ENCODE results near the gene NCOR1. TPM values are rescaled to one million over a fixed set of nuclear protein-coding genes. Genes with fewer than 3 reads are reported as not detected.

The NCOR1 gene
- total RNA-seq, 1 donor from 2014 or later, result 123 TPM

DNA sequence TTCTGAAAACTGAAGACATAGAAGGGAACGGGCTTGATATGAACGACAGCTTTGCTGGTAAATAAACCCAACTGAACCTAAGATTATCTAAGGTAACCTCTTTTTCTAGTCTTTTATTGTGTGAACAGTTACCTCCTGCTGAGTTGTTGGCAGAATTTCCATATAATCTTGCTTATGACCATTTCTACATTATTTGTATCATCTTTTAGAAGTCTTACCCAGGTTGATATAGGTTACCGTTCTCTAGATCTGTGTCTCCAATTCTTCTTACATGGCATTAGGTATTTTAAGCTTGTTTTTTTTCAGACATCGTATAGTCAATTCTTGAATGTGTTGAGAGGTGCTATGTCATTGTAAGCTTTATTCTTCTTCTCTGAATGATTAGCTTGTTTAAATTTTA lies 191.5 kb downstream of the NCOR1 start:
- peaks cover 49% of the 10 kb centered on the region for H3K4me1 Mint-ChIP-seq (ENCODE audit: low read depth)
- H3K4me3 Mint-ChIP-seq, result no peak overlapping the region
- no peak for DNase-seq (ENCODE audit: low spot score)
- H3K36me3 Mint-ChIP-seq (ENCODE audit: low read depth), result peaks cover 57% of the 10 kb centered on the region
- H3K9me3 Mint-ChIP-seq, result no peaks in the 10 kb centered on the region
- no peaks in the 10 kb centered on the region for H3K27me3 Mint-ChIP-seq (ENCODE audit: insufficient read depth)
- intact Hi-C loops (cut with micrococcal nuclease), result loop anchor here (10.0 kb wide), 1 partner anchor 391 kb away; the partner anchor contains the start of gene TRPV2
- H3K27ac Mint-ChIP-seq, result no peak overlapping the region

DNA sequence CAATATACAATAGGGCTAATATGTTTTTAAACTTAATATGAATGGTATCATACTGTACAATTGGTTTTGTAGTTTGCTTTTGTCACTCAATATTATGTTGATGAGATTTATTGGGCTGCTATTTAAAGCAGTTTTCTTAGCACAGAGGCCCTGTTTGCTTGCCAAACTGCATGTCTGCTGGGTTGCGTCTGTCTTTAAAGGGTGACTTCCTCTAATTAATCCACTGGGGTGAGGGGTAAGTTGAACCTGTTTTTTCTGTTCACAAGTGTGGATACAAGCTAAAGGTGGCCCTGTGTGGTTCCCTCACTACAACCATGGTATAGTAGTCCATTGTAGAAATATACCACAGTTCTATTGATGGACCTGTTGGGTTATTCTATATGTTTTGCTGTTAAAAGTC lies 196.0 kb downstream of the NCOR1 start:
- H3K36me3 Mint-ChIP-seq (ENCODE audit: low read depth), result peaks cover 37% of the 10 kb centered on the region
- H3K27me3 Mint-ChIP-seq (ENCODE audit: insufficient read depth), result no peaks in the 10 kb centered on the region
- no peaks in the 10 kb centered on the region for H3K9me3 Mint-ChIP-seq
- no peak overlapping the region for H3K27ac Mint-ChIP-seq
- H3K4me1 Mint-ChIP-seq (ENCODE audit: low read depth), result peaks cover 23% of the 10 kb centered on the region
- no peak for DNase-seq (ENCODE audit: low spot score)
- intact Hi-C loops (cut with micrococcal nuclease), result no loop called here
- H3K4me3 Mint-ChIP-seq, result no peak overlapping the region

GRCh38 chr17:16013943-16014407 lies 201.4 kb downstream of the NCOR1 start:
- H3K27me3 Mint-ChIP-seq (ENCODE audit: insufficient read depth), result no peaks in the 10 kb centered on the region

GRCh38 chr17:16007439-16007838 lies 207.9 kb downstream of the NCOR1 start:
- intact Hi-C loops (cut with micrococcal nuclease), result loop anchor here (1.0 kb wide), 1 partner anchor 20 kb away; no protein-coding TSS in a partner anchor
- no peak for DNase-seq (ENCODE audit: low spot score)
- Mint-ChIP-seq H3K27ac (peak overlapping the region; percentile 26), H3K27me3 (ENCODE audit: insufficient read depth) (no peaks in the 10 kb centered on the region), H3K9me3 (no peaks in the 10 kb centered on the region), H3K4me1 (ENCODE audit: low read depth) (peaks cover 28% of the 10 kb centered on the region), H3K4me3 (no peak overlapping the region), H3K36me3 (ENCODE audit: low read depth) (peaks cover 62% of the 10 kb centered on the region)

More at GRCh38 chr17:16013943-16014407, 201.4 kb downstream of the NCOR1 start:
- Mint-ChIP-seq H3K9me3 (no peaks in the 10 kb centered on the region), H3K4me3 (no peak overlapping the region), H3K27ac (no peak overlapping the region), H3K4me1 (ENCODE audit: low read depth) (peaks cover 11% of the 10 kb centered on the region), H3K36me3 (ENCODE audit: low read depth) (peaks cover 32% of the 10 kb centered on the region)
- intact Hi-C loops (cut with micrococcal nuclease), result no loop called here
- DNase-seq (ENCODE audit: low spot score), result no peak

DNA sequence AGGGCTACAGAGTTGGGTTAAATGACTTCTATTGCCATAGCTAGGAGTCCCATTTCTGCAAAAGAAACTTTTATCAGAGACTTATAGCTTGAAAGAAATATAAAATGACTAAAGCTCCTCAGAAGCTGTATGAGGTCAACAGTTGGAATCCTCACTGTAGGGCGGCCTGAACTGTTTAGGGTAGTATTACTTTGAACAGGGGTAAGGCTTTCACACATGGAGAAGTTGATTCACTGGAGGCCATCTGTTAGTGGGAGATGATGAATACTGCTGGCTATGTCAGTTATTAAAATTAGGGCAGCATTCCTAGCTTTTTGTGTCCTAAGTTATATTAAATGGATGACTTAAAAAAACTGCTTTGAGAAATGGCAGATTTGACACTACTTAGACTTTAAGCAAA lies 209.7 kb downstream of the NCOR1 start:
- intact Hi-C loops (cut with micrococcal nuclease), result no loop called here
- no peak for DNase-seq (ENCODE audit: low spot score)
- peaks cover 35% of the 10 kb centered on the region for H3K4me1 Mint-ChIP-seq (ENCODE audit: low read depth)
- no peak overlapping the region for H3K27ac Mint-ChIP-seq
- no peak overlapping the region for H3K4me3 Mint-ChIP-seq
- no peaks in the 10 kb centered on the region for H3K27me3 Mint-ChIP-seq (ENCODE audit: insufficient read depth)
- peaks cover 72% of the 10 kb centered on the region for H3K36me3 Mint-ChIP-seq (ENCODE audit: low read depth)
- peaks cover 3% of the 10 kb centered on the region for H3K9me3 Mint-ChIP-seq

DNA sequence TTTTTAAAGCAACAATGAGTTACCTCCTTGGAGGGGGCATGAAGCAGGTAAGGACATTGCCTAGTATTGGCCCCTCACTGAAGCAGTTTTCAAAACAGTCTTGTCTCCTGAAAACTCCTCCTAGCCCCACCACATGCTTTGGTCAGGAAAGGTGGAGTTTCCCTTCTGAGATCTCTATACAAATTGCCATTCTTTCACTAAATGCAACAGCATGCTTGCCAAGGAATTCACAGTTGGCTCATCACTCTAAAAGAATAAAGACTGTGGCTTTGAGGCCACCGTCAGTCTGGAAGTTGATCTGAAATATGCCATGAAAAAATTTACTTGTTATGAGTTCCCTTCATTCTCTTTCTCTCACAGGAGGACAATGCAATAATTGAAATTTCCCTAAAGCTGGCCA lies 211.5 kb downstream of the NCOR1 start:
- H3K27me3 Mint-ChIP-seq (ENCODE audit: insufficient read depth), result no peaks in the 10 kb centered on the region
- H3K36me3 Mint-ChIP-seq (ENCODE audit: low read depth), result peaks cover 72% of the 10 kb centered on the region
- no peak for DNase-seq (ENCODE audit: low spot score)
- intact Hi-C loops (cut with micrococcal nuclease), result no loop called here
- H3K4me1 Mint-ChIP-seq (ENCODE audit: low read depth), result peaks cover 44% of the 10 kb centered on the region
- no peak overlapping the region for H3K4me3 Mint-ChIP-seq
- H3K27ac Mint-ChIP-seq, result no peak overlapping the region
- peaks cover 3% of the 10 kb centered on the region for H3K9me3 Mint-ChIP-seq

DNA sequence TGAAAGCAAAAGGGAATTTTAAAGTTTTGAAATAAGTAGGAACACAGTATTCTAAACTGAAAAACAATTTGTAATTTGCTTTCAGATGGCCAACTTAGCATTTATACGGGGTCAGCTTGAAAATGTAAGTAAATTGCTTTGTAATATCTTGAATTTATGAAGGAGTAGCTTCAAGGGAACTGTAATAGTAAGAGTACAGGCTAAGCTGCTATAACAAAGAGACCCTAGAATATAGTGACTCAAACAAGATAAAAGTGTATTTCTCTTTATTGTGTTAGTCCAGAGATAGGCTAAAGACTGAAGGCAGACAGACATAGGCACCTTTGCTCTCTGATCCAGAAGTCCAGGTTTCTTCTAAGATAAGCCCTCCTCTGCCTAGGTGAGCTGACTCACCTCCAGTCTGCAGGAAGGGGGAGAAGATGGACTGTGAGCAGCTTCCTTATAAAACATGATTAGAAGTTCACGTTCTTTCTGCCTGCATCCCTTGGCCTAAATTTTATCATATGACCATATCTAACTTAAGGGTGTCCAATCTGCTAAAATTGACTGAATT lies 212.6 kb downstream of the NCOR1 start:
- no peaks in the 10 kb centered on the region for H3K27me3 Mint-ChIP-seq (ENCODE audit: insufficient read depth)
- H3K27ac Mint-ChIP-seq, result no peak overlapping the region
- no peak for DNase-seq (ENCODE audit: low spot score)
- no peak overlapping the region for H3K4me3 Mint-ChIP-seq
- peaks cover 35% of the 10 kb centered on the region for H3K4me1 Mint-ChIP-seq (ENCODE audit: low read depth)
- H3K9me3 Mint-ChIP-seq, result peaks cover 3% of the 10 kb centered on the region
- intact Hi-C loops (cut with micrococcal nuclease), result no loop called here
- peaks cover 61% of the 10 kb centered on the region for H3K36me3 Mint-ChIP-seq (ENCODE audit: low read depth)

DNA sequence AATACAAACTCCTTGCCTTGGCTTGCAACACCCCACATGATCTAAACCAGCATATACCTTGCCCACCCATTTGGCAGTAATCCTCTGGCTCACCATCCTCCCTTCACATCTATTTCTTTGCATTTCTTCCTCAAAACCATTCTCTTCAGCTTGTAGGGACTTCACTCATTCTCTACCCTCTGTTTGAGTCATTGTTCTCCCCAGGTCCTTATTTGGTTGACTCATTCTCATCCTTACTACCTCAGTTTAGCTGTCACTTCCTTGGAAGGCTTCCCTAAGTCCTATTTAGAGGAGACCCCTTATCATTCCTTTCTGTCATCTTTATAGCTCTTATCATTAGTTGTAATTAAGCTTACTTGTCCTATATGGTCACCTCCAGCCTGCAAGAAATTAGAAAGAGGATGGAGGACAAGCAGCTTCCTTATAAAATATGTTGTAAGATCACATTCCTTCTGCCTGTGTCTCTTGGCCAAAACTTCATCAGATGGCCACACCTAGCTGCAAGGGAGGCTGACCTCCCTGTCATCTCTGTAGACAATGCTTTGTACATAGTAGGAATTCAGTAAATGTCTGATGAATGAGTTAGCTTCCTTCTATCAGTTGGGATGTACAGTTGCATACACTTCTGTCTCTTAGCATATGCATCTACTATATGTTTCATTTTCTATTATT lies 214.0 kb downstream of the NCOR1 start:
- peak overlapping the region; percentile 96 for H3K27ac Mint-ChIP-seq
- H3K4me1 Mint-ChIP-seq (ENCODE audit: low read depth), result peaks cover 35% of the 10 kb centered on the region
- intact Hi-C loops (cut with micrococcal nuclease), result no loop called here
- peaks cover 53% of the 10 kb centered on the region for H3K36me3 Mint-ChIP-seq (ENCODE audit: low read depth)
- no peaks in the 10 kb centered on the region for H3K27me3 Mint-ChIP-seq (ENCODE audit: insufficient read depth)
- no peak for DNase-seq (ENCODE audit: low spot score)
- H3K4me3 Mint-ChIP-seq, result peak overlapping the region; percentile 96
- H3K9me3 Mint-ChIP-seq, result peaks cover 3% of the 10 kb centered on the region

DNA sequence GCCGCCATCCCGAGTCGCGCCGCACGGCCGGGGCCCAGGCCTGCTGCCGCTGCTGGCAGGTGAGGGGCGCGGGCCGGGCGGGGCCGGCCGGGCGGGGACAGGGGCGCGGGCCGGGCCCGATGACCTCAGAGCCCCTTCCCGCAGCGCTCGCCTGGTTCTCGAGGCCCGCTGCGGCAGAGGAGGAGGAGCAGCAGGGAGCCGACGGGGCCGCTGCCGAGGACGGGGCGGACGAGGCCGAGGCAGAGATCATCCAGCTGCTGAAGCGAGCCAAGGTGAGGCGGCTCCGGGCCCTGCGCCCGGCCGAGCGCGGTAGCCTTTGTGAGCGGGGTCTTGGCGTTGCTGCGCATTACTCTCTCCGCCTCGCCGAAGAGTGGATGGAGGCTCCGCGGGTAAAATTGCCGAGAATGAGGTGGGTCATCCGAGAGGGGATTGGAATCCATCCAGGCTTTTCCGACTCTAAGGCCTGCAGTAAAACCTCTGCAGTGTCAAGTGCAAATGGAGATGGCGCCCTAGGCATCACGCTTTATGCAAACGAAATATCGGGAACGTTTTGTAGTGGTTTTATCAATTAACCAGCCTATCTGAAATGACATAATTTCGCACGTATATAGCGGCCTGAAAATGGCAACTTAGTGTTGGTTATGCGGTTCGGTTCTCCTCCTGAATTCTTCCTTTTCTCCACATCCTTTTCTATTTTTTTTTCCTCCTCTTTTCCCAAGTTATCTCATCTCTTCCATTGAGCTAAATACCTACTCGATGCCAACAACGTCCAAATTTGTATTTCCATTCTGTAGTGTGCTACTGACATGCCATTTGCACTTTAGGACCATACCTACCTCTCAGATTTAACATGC lies 215.1 kb downstream of the NCOR1 start:
- Mint-ChIP-seq H3K4me3 (peak overlapping the region; percentile 96), H3K27ac (peak overlapping the region; percentile 96), H3K27me3 (ENCODE audit: insufficient read depth) (no peaks in the 10 kb centered on the region), H3K4me1 (ENCODE audit: low read depth) (peaks cover 35% of the 10 kb centered on the region), H3K36me3 (ENCODE audit: low read depth) (peaks cover 44% of the 10 kb centered on the region), H3K9me3 (peaks cover 3% of the 10 kb centered on the region)
- no peak for DNase-seq (ENCODE audit: low spot score)
- intact Hi-C loops (cut with micrococcal nuclease), result loop anchor here (1.0 to 5.0 kb wide), 4 partner anchors 28 to 739 kb away; partner anchors contain the start of gene ZNF286A

DNA sequence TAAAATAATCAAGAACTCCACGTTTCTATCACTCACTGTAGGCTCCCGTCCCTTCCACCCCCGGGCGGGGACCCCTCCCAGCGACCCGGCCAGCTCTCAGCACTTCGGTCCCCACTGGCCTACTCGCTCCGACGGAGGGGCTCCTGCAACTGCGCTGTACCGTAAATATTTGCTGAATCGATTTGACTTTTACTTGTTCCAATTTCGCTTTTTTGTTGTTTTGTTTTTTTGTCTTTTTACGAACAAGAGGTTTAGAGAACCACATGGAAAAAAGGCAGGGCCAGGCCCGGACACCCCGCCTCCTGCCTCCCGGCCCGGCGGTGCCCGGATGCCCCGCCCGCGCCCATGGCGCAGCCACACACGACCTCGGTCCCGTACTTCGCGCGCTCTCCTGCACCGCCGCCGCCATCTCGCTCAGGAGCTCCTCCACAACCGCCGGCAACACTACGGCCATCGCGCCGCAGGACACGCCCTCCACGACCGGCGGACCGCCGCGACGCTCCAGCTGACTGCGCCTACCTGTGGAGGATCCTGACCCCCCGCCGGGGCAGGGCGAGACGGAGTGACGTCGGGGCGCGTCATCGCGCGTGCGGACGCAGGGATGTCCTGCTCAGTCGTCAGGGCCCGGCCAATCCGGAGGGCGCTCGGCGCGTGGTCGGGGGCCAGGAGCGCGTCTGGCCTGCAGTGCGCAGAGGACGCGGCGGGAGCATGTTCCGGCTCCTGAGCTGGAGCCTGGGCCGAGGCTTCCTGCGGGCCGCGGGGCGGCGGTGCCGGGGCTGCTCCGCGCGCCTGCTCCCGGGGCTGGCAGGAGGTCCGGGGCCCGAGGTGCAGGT lies 216.0 kb downstream of the NCOR1 start, which contains the start of the genes TTC19 and ZSWIM7:
Gene TTC19 (plus strand): TSS at position 684 of the 833 bp plus-strand sequence. CDS start 25 bp downstream, at position 709.
Gene ZSWIM7 (minus strand): TSS at position 564 of the 833 bp plus-strand sequence. CDS start 110 bp downstream, at position 454.
- Mint-ChIP-seq H3K27ac (peak within 1 kb of the TSS; percentile 99), H3K9me3 (peaks cover 3% of the 10 kb centered on the region), H3K4me1 (ENCODE audit: low read depth) (peaks cover 33% of the 10 kb centered on the region), H3K36me3 (ENCODE audit: low read depth) (peaks cover 36% of the 10 kb centered on the region), H3K27me3 (ENCODE audit: insufficient read depth) (peaks cover 2% of the 10 kb centered on the region), H3K4me3 (peak within 1 kb of the TSS; percentile 96)
- intact Hi-C loops (cut with micrococcal nuclease), result loop anchor here (1.0 to 5.0 kb wide), 4 partner anchors 29 to 739 kb away; partner anchors contain the start of gene ZNF286A
- peak; percentile 93 for DNase-seq (ENCODE audit: low spot score)

DNA sequence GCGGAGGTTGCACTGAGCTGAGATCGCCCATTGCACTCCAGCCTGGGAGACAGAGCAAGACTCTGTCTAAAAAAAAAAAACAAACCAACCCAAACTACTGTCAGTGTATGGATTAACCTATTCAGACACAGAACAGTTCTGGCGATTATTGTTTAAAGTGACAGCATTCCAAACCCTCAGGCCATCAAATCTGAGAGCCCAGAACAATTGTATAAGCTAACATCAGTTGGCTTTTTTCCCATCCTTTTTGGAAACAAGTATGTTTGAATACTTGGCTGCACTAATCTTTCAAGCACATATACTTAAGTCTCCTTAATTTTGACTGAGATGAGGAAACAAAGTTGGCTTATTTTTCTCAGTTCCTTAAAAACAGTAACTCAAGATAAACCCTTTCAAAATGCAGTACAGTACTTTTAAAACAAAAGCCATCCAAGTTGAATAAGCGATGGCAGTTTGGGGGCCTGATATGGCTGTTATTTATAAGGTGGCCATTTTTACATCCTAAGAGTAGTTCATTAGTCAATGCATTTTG lies 217.2 kb downstream of the NCOR1 start:
- peak overlapping the region; percentile 95 for H3K4me3 Mint-ChIP-seq
- peaks cover 3% of the 10 kb centered on the region for H3K9me3 Mint-ChIP-seq
- H3K36me3 Mint-ChIP-seq (ENCODE audit: low read depth), result peaks cover 28% of the 10 kb centered on the region
- peaks cover 30% of the 10 kb centered on the region for H3K4me1 Mint-ChIP-seq (ENCODE audit: low read depth)
- intact Hi-C loops (cut with micrococcal nuclease), result loop anchor here (1.0 to 5.0 kb wide), 6 partner anchors 39 to 737 kb away; partner anchors contain the start of genes ADORA2B and ZNF286A
- no peak for DNase-seq (ENCODE audit: low spot score)
- peaks cover 2% of the 10 kb centered on the region for H3K27me3 Mint-ChIP-seq (ENCODE audit: insufficient read depth)
- no peak overlapping the region for H3K27ac Mint-ChIP-seq

All from activated T-helper 1 cell treated with anti-CD3 and anti-CD28 coated beads, Interleukin-12 subunit alpha, Interleukin-12 subunit beta, Interleukin-2, Interleukin-4 antibody, amounts not matched to agents 30 ng/mL and 10 ng/mL and 1 ng/mL, durations not matched to agents 14 hours and 24 hours and 36 hours (primary cell).